Measurements from ENCODE around the gene CDH13.

DNA sequence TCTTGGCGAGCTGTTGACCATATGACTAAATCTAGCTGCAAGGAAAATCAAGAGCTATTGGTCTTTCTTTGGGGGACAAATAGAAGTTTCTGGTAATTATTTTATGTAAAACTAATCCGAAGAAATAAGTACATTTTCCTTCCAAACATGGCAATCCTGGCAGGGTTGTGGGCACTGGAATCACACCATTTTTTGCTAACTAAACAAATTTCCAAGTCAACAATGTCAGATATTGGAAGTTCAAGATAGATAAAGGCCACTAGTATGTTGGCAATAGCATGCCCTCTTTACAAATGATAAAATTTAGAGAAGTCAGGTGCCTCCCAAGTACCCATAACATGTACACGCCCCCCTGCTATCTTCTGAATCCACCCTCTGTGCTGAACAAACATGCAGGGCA lies 330.4 kb downstream of the CDH13 start:
- TF ChIP-seq, protein P1, sequence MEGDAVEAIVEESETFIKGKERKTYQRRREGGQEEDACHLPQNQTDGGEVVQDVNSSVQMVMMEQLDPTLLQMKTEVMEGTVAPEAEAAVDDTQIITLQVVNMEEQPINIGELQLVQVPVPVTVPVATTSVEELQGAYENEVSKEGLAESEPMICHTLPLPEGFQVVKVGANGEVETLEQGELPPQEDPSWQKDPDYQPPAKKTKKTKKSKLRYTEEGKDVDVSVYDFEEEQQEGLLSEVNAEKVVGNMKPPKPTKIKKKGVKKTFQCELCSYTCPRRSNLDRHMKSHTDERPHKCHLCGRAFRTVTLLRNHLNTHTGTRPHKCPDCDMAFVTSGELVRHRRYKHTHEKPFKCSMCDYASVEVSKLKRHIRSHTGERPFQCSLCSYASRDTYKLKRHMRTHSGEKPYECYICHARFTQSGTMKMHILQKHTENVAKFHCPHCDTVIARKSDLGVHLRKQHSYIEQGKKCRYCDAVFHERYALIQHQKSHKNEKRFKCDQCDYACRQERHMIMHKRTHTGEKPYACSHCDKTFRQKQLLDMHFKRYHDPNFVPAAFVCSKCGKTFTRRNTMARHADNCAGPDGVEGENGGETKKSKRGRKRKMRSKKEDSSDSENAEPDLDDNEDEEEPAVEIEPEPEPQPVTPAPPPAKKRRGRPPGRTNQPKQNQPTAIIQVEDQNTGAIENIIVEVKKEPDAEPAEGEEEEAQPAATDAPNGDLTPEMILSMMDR (IDR thresholded peaks at IDR 0.05), result no peak
- TF ChIP-seq POLR2A (IDR thresholded peaks at IDR 0.05), result no peak

All from body of pancreas (tissue), 4 donors.